Right cardiac atrium (tissue), 5 donors: ENCODE measurements around the gene MYO5B. TPM values are rescaled to one million over a fixed set of nuclear protein-coding genes. Genes with fewer than 3 reads are reported as not detected.
A peak's percentile ranks its signal among the peaks of the same experiment; 100 is the strongest.

Experiments
- ATAC-seq, 2 donors: fragments of 200-7000 bp; cut with Tn5 transposase; one replicate each; pipeline versions ENCODE4 v1.8.0 to v1.9.1; 2020; ENCODE audit warnings: moderate library complexity in 2 of 2, mild to moderate bottlenecking in 1 of 2
- DNase-seq, 3 donors: peaks; one replicate each; pipeline ENCODE4 v3.0.0-alpha.2; 2020
- H3K27ac ChIP-seq: one replicate; pipeline ENCODE4 v1.5.1; 2013; ENCODE audit warnings: mild to moderate bottlenecking, low read length, control low read depth, moderate library complexity
- H3K27me3 ChIP-seq: one replicate; pipeline ENCODE4 v1.6.1; 2013; ENCODE audit not compliant: control insufficient read depth, insufficient read depth
- H3K4me1 ChIP-seq: one replicate; pipeline ENCODE4 v1.6.1; 2013; ENCODE audit warnings: low read length; ENCODE audit not compliant: control insufficient read depth, insufficient read depth
- H3K4me3 ChIP-seq: one replicate; pipeline ENCODE4 v1.5.1; 2013; ENCODE audit warnings: low read length, control low read depth
- H3K9me3 ChIP-seq: one replicate; pipeline ENCODE4 v1.6.1; 2013; ENCODE audit warnings: low read length; ENCODE audit not compliant: control insufficient read depth
- WGBS: extraction: QIAGEN DNeasy Blood & Tissue Kit; methylation state at CpG from one replicate; pipeline ENCODE4 v1.1.7; 2013; 5-methylcytosine and 5-hydroxymethylcytosine counted together
- intact Hi-C, 4 donors: fragments of 100-400 bp; cut with DNase I; formaldehyde crosslinking; loops; one replicate each; pipeline versions ENCODE4 v1.11.0 to v1.14.0; 2022 to 2023
- polyA plus RNA-seq: library from polyadenylated mRNA; stranded (reverse); fragments of 200-250 nt; gene quantifications from one replicate; pipeline ENCODE4 v1.2.3, GENCODE V29; 2013
- total RNA-seq, 4 donors: library from RNA; stranded (reverse); fragmentation: NEBNext Ultra II Directional; extraction: Animal tissue kit (Norgen Biotek cat#: 25700); gene quantifications; one replicate each; pipeline ENCODE4 v1.2.1, GENCODE V29; 2021
- donor health status: healthy with polysubstance abuse.
- donor health status: DM: no; HTN: yes; CAD: no.
- donor health status: DM: no; HTN: no; CAD: no.
- donor health status: DM: no; HTN: yes; CAD: no; lungs with severe emphysema.
- donor health status: DM: yes; HTN: yes; CAD: no.

The MYO5B gene
- total and polyA plus RNA-seq, 5 donors: 1.4 to 4.5 (median 3.1) TPM

GRCh38 chr18:50143886-50144285 lies 51.1 kb downstream of the MYO5B start:
- Histone ChIP-seq H3K27me3 (no peaks in the 10 kb centered on the region), H3K4me1 (no peaks in the 10 kb centered on the region), H3K9me3 (no peaks in the 10 kb centered on the region), H3K27ac (no peak overlapping the region), H3K4me3 (no peak overlapping the region)
- DNase-seq (no peak), ATAC-seq (no peak)
- 84% methylated on average over 2 of the region's 2 CpGs for WGBS
- intact Hi-C loops: no loop called here

GRCh38 chr18:50143294-50143693 lies 51.7 kb downstream of the MYO5B start:
- intact Hi-C loops: no loop called here
- WGBS: 67% methylated on average over 3 of the region's 3 CpGs
- Histone ChIP-seq H3K4me3 (no peak overlapping the region), H3K27me3 (no peaks in the 10 kb centered on the region), H3K4me1 (no peaks in the 10 kb centered on the region), H3K27ac (no peak overlapping the region), H3K9me3 (no peaks in the 10 kb centered on the region)
- DNase-seq (no peak), ATAC-seq (no peak)

- no peak for ATAC-seq
- intact Hi-C loops: no loop called here
- H3K4me3 ChIP-seq: no peak overlapping the region
- no peak overlapping the region for H3K27ac ChIP-seq
- no peaks in the 10 kb centered on the region for H3K27me3 ChIP-seq
- H3K9me3 ChIP-seq: no peaks in the 10 kb centered on the region
- H3K4me1 ChIP-seq: no peaks in the 10 kb centered on the region
- no peak for DNase-seq
- WGBS: 65% methylated on average over 6 of the region's 6 CpGs
These were observed 52.4 kb downstream of the MYO5B start for GRCh38 chr18:50142441-50143120.

- Histone ChIP-seq H3K27me3 (no peaks in the 10 kb centered on the region), H3K9me3 (no peaks in the 10 kb centered on the region), H3K4me1 (no peaks in the 10 kb centered on the region), H3K4me3 (no peak overlapping the region), H3K27ac (no peak overlapping the region)
- ATAC-seq (no peak), DNase-seq (no peak)
- intact Hi-C loops: no loop called here
- 61% methylated on average over 4 of the region's 4 CpGs for WGBS
These were observed 56.5 kb downstream of the MYO5B start for GRCh38 chr18:50138181-50139064.

GRCh38 chr18:50135903-50136302 lies 59.0 kb downstream of the MYO5B start:
- DNase-seq (no peak), ATAC-seq (no peak)
- Histone ChIP-seq H3K27ac (no peak overlapping the region), H3K9me3 (no peaks in the 10 kb centered on the region), H3K27me3 (no peaks in the 10 kb centered on the region), H3K4me3 (no peak overlapping the region), H3K4me1 (no peaks in the 10 kb centered on the region)
- WGBS: 69% methylated on average over 9 of the region's 9 CpGs
- intact Hi-C loops: no loop called here

- DNase-seq (no peak), ATAC-seq (no peak)
- no peaks in the 10 kb centered on the region for H3K9me3 ChIP-seq
- no peaks in the 10 kb centered on the region for H3K27me3 ChIP-seq
- no peaks in the 10 kb centered on the region for H3K4me1 ChIP-seq
- 84% methylated on average over 4 of the region's 4 CpGs for WGBS
- no peak overlapping the region for H3K4me3 ChIP-seq
- no peak overlapping the region for H3K27ac ChIP-seq
- intact Hi-C loops: no loop called here
These were observed 61.4 kb downstream of the MYO5B start for GRCh38 chr18:50133526-50133925.

- Histone ChIP-seq H3K4me1 (no peaks in the 10 kb centered on the region), H3K27ac (no peak overlapping the region), H3K9me3 (no peaks in the 10 kb centered on the region), H3K27me3 (no peaks in the 10 kb centered on the region), H3K4me3 (no peak overlapping the region)
- no peak for ATAC-seq
- no peak for DNase-seq
- intact Hi-C loops: no loop called here
These were observed 63.4 kb downstream of the MYO5B start for GRCh38 chr18:50131591-50131990.

- H3K4me1 ChIP-seq: no peaks in the 10 kb centered on the region
- H3K27me3 ChIP-seq: no peaks in the 10 kb centered on the region
- H3K4me3 ChIP-seq: no peak overlapping the region
- ATAC-seq (peak in 1 of 2 donors; percentile 36), DNase-seq (no peak)
- intact Hi-C loops: no loop called here
- H3K27ac ChIP-seq: no peak overlapping the region
- H3K9me3 ChIP-seq: no peaks in the 10 kb centered on the region
- WGBS: 66% methylated on average over 15 of the region's 15 CpGs
These were observed 66.3 kb downstream of the MYO5B start for GRCh38 chr18:50128506-50129271.

- intact Hi-C loops: no loop called here
- no peak for ATAC-seq
- Histone ChIP-seq H3K27ac (no peak overlapping the region), H3K27me3 (no peaks in the 10 kb centered on the region), H3K4me3 (no peak overlapping the region), H3K9me3 (no peaks in the 10 kb centered on the region), H3K4me1 (no peaks in the 10 kb centered on the region)
- WGBS: 83% methylated on average over 4 of the region's 4 CpGs
- DNase-seq: no peak
These were observed 67.3 kb downstream of the MYO5B start for GRCh38 chr18:50127516-50128210.

- Histone ChIP-seq H3K4me1 (no peaks in the 10 kb centered on the region), H3K9me3 (no peaks in the 10 kb centered on the region), H3K27ac (no peak overlapping the region), H3K4me3 (no peak overlapping the region), H3K27me3 (no peaks in the 10 kb centered on the region)
- intact Hi-C loops: no loop called here
- DNase-seq (no peak), ATAC-seq (no peak)
- WGBS: 45% methylated on average over 3 of the region's 3 CpGs
These were observed 68.5 kb downstream of the MYO5B start for GRCh38 chr18:50126471-50126870.
